H1 (cell line): ENCODE data around the gene EXD3. TPM values are rescaled to one million over a fixed set of nuclear protein-coding genes. Genes with fewer than 3 reads are reported as not detected.

Experiments
- CTCF ChIA-PET: fragments of 300-600 bp; sonication (Branson Sonifier 250); formaldehyde crosslinking; loops from one replicate; lab custom pipeline; 2021; ENCODE audit not compliant: partially characterized antibody; lab: Charles Lee
- POLR2A ChIA-PET: fragments of 300-600 bp; sonication (Branson Sonifier 250); formaldehyde crosslinking; loops from one replicate; lab custom pipeline; 2021; ENCODE audit warnings: inconsistent platforms; ENCODE audit not compliant: partially characterized antibody; lab: Charles Lee
- DNase-seq, 2 experiments: peaks; one replicate each; pipeline versions ENCODE4 v3.0.0 to v3.0.0-alpha.2; 2010 to 2022; ENCODE audit warnings: low spot score in 2 of 2, low read depth in 1 of 2, mixed read lengths in 1 of 2
- FAIRE-seq: peaks from 2 replicates; lab custom pipeline; 2011; peaks lifted over from hg19 to GRCh38; lab: Jason Lieb, UNC
- H2AFZ ChIP-seq: 2 replicates; pipeline ENCODE4 v1.8.1; 2012; ENCODE audit warnings: low read length, inconsistent platforms
- H2AK5ac ChIP-seq: 2 replicates; pipeline ENCODE4 v1.6.1; 2013; ENCODE audit warnings: low read depth, low read length
- H2BK120ac ChIP-seq: replicated peaks from 2 replicates; pipeline ENCODE3; 2013; ENCODE audit warnings: low read depth, low read length, inconsistent platforms
- H2BK12ac ChIP-seq: 2 replicates; pipeline ENCODE4 v1.6.1; 2013; ENCODE audit warnings: low read depth, low read length
- H2BK15ac ChIP-seq: 2 replicates; pipeline ENCODE4 v1.6.1; 2013; ENCODE audit warnings: low read length
- H2BK20ac ChIP-seq: 2 replicates; pipeline ENCODE4 v1.6.1; 2013; ENCODE audit warnings: low read length
- H2BK5ac ChIP-seq: 2 replicates; pipeline ENCODE4 v1.6.1; 2013; ENCODE audit warnings: low read depth, low read length
- H3K14ac ChIP-seq: 2 replicates; pipeline ENCODE4 v1.6.1; 2013; ENCODE audit warnings: inconsistent platforms; ENCODE audit not compliant: insufficient read length
- H3K18ac ChIP-seq: 2 replicates; pipeline ENCODE4 v1.6.1; 2013; ENCODE audit warnings: low read length; ENCODE audit errors: extremely low read depth
- H3K23ac ChIP-seq: 2 replicates; pipeline ENCODE4 v1.6.1; 2013; ENCODE audit warnings: inconsistent platforms; ENCODE audit not compliant: insufficient read length
- H3K23me2 ChIP-seq: 2 replicates; pipeline ENCODE4 v1.6.1; 2013; ENCODE audit warnings: low read depth, low read length
- H3K27ac ChIP-seq: 2 replicates; pipeline ENCODE4 v1.6.1; 2011; ENCODE audit warnings: low read depth, low read length, inconsistent platforms
- H3K27me3 ChIP-seq, 4 experiments: replicated peaks in 1 of 4; 1 replicate in 1 of 4; 2 replicates in 3 of 4; pipeline versions ENCODE4 v1.6.1 to v1.8.1; 2011 to 2013; ENCODE audit warnings: low read length in 3 of 4, mild to moderate bottlenecking in 3 of 4, inconsistent platforms in 2 of 4, mixed read lengths in 2 of 4, moderate library complexity in 1 of 4; ENCODE audit not compliant: control insufficient read depth in 3 of 4, insufficient read depth in 3 of 4; ENCODE audit errors: extremely low read depth in 1 of 4
- H3K36me3 ChIP-seq, 4 experiments: 2 replicates each; pipeline versions ENCODE4 v1.6.1 to v1.8.1; 2011 to 2013; ENCODE audit warnings: mild to moderate bottlenecking in 4 of 4, low read length in 3 of 4, moderate library complexity in 2 of 4, control low read depth in 1 of 4, inconsistent platforms in 1 of 4; ENCODE audit not compliant: insufficient read depth in 4 of 4, control insufficient read depth in 2 of 4
- H3K4ac ChIP-seq: replicated peaks from 2 replicates; pipeline ENCODE3; 2013; ENCODE audit warnings: low read length, low read depth, mixed read lengths, inconsistent platforms; ENCODE audit not compliant: insufficient read length
- H3K4me1 ChIP-seq, 4 experiments: replicated peaks in 1 of 4; 1 replicate in 1 of 4; 2 replicates in 3 of 4; pipeline versions ENCODE4 v1.6.1 to v1.8.1; 2011 to 2013; ENCODE audit warnings: low read length in 3 of 4, inconsistent platforms in 2 of 4, mixed read lengths in 1 of 4; ENCODE audit not compliant: insufficient read depth in 4 of 4, control insufficient read depth in 3 of 4
- H3K4me2 ChIP-seq, 2 experiments: 2 replicates each; pipeline versions ENCODE4 v1.6.1 to v1.8.1; 2011 to 2013; ENCODE audit warnings: low read depth in 2 of 2, low read length in 2 of 2, control low read depth in 1 of 2, inconsistent platforms in 1 of 2, mild to moderate bottlenecking in 1 of 2; ENCODE audit not compliant: insufficient read depth in 1 of 2
- H3K4me3 ChIP-seq, 4 experiments: fragments of 200-600, 300-600 bp in 1 of 4; sonication (generic), shearing (Covaris generic), sonication (Bioruptor Twin) in 1 of 4; 2 replicates each; pipeline versions ENCODE4 v1.5.1 to v1.8.1; 2011 to 2016; ENCODE audit warnings: low read length in 4 of 4, low read depth in 3 of 4, control low read depth in 2 of 4, inconsistent platforms in 2 of 4, mild to moderate bottlenecking in 2 of 4, mixed read lengths in 1 of 4, moderate library complexity in 1 of 4; ENCODE audit not compliant: insufficient read depth in 2 of 4; ENCODE audit errors: extremely low read depth in 1 of 4
- H3K56ac ChIP-seq: replicated peaks from 2 replicates; pipeline ENCODE3; 2013; ENCODE audit warnings: low read depth, mild to moderate bottlenecking, mixed read lengths, low read length, inconsistent platforms; ENCODE audit not compliant: insufficient read length
- H3K79me1 ChIP-seq: 2 replicates; pipeline ENCODE4 v1.6.1; 2013; ENCODE audit warnings: low read depth, low read length, control low read depth
- H3K79me2 ChIP-seq, 2 experiments: 2 replicates each; pipeline versions ENCODE4 v1.6.1 to v1.8.1; 2012 to 2013; ENCODE audit warnings: low read length in 2 of 2, mild to moderate bottlenecking in 2 of 2, inconsistent platforms in 1 of 2; ENCODE audit not compliant: insufficient read depth in 2 of 2, control insufficient read depth in 1 of 2
- H3K9ac ChIP-seq, 4 experiments: replicated peaks in 1 of 4; 1 replicate in 1 of 4; 2 replicates in 3 of 4; pipeline versions ENCODE4 v1.6.1 to v1.8.1; 2011 to 2013; ENCODE audit warnings: low read depth in 3 of 4, low read length in 3 of 4, control low read depth in 2 of 4, mild to moderate bottlenecking in 2 of 4, moderate library complexity in 2 of 4, inconsistent platforms in 1 of 4; ENCODE audit errors: extremely low read depth in 1 of 4
- H3K9me3 ChIP-seq, 2 experiments: 2 replicates each; pipeline versions ENCODE4 v1.6.1 to v1.8.1; 2012 to 2013; ENCODE audit warnings: mild to moderate bottlenecking in 2 of 2, moderate library complexity in 2 of 2, control low read depth in 1 of 2, inconsistent platforms in 1 of 2, low read depth in 1 of 2, low read length in 1 of 2, mixed read lengths in 1 of 2; ENCODE audit not compliant: insufficient read depth in 2 of 2
- H4K20me1 ChIP-seq, 2 experiments: replicated peaks in 1 of 2; 2 replicates each; pipeline versions ENCODE3 to v1.8.1; 2011 to 2013; ENCODE audit warnings: inconsistent platforms in 2 of 2, low read length in 2 of 2, mild to moderate bottlenecking in 1 of 2; ENCODE audit not compliant: insufficient read depth in 2 of 2, control insufficient read depth in 1 of 2
- H4K5ac ChIP-seq: 2 replicates; pipeline ENCODE4 v1.6.1; 2013; ENCODE audit warnings: low read length, low read depth, mixed read lengths, inconsistent platforms; ENCODE audit not compliant: insufficient read length
- H4K8ac ChIP-seq: 2 replicates; pipeline ENCODE4 v1.8.0; 2013; ENCODE audit warnings: mild to moderate bottlenecking, moderate library complexity, low read length, inconsistent platforms; ENCODE audit not compliant: insufficient read depth; ENCODE audit errors: extremely low read depth
- H4K91ac ChIP-seq: replicated peaks from 2 replicates; pipeline ENCODE3; 2013; ENCODE audit warnings: low read length, mixed read lengths, inconsistent platforms; ENCODE audit not compliant: insufficient read length
- BACH1 ChIP-seq: IDR thresholded peaks from 2 replicates; pipeline ENCODE4 v1.6.1; 2012; ENCODE audit warnings: low read length, improper control_type of control experiment
- BCL11A ChIP-seq, 2 experiments: IDR thresholded peaks; one replicate each; pipeline ENCODE4 v1.6.1; 2011; ENCODE audit warnings: low read depth in 2 of 2, low read length in 2 of 2, mild to moderate bottlenecking in 2 of 2
- BRCA1 ChIP-seq: IDR thresholded peaks from 2 replicates; pipeline ENCODE4 v1.6.1; 2012; ENCODE audit warnings: low read depth, low read length, improper control_type of control experiment
- CHD1 ChIP-seq: IDR thresholded peaks from 2 replicates; pipeline ENCODE4 v1.6.1; 2012; ENCODE audit warnings: low read depth, low read length, improper control_type of control experiment
- HDAC2 ChIP-seq, 2 experiments: fragments of 300-600 bp in 1 of 2; sonication (generic) in 1 of 2; IDR thresholded peaks; 2 replicates each; pipeline ENCODE4 v1.6.1; 2011 to 2012; ENCODE audit warnings: low read depth in 2 of 2, low read length in 2 of 2, mild to moderate bottlenecking in 2 of 2, moderate library complexity in 2 of 2, borderline replicate concordance in 1 of 2, inconsistent platforms in 1 of 2
- KDM1A ChIP-seq: fragments of 200-600, 300-600 bp; sonication (generic); IDR thresholded peaks from 2 replicates; pipeline ENCODE4 v1.7.1; 2016; ENCODE audit warnings: mild to moderate bottlenecking, low read length, borderline replicate concordance
- SIN3A ChIP-seq, 2 experiments: IDR thresholded peaks in 1 of 2; conservative IDR thresholded peaks in 1 of 2; 2 replicates each; pipeline ENCODE4 v1.6.1; 2011 to 2012; ENCODE audit warnings: low read length in 2 of 2, improper control_type of control experiment in 1 of 2, low read depth in 1 of 2, mild to moderate bottlenecking in 1 of 2
- TAF1 ChIP-seq: IDR thresholded peaks from 2 replicates; pipeline ENCODE4 v1.6.1; 2011; ENCODE audit warnings: mild to moderate bottlenecking, low read depth, low read length
- TCF12 ChIP-seq: IDR thresholded peaks from 2 replicates; pipeline ENCODE4 v1.6.1; 2011; ENCODE audit warnings: low read depth, mild to moderate bottlenecking, low read length
- WGBS, 2 experiments: shearing (Covaris generic) in 1 of 2; methylation state at CpG; one replicate each; pipeline versions ENCODE4 v1.1.6 to v1.1.7; 2013 to 2015; ENCODE audit warnings: low lambda C conversion rate in 2 of 2, mixed read lengths in 2 of 2, inconsistent platforms in 1 of 2, low coverage in 1 of 2, missing lambda C conversion rate in 1 of 2; ENCODE audit not compliant: insufficient replicate concordance in 2 of 2, insufficient coverage in 1 of 2, insufficient read length in 1 of 2; ENCODE audit errors: extremely low coverage in 1 of 2, missing lambda C conversion rate in 1 of 2; 5-methylcytosine and 5-hydroxymethylcytosine counted together
- polyA plus RNA-seq, 7 experiments: library from polyadenylated mRNA; depleted of rRNA in 3 of 7; stranded (reverse) in 5 of 7; unstranded in 2 of 7; fragments of >200 nt in 5 of 7; fragments of 200-250 nt in 2 of 7; gene quantifications; 1 replicate in 5 of 7; 2 replicates in 1 of 7; 4 replicates in 1 of 7; pipeline versions ENCODE4 v1.2.1 to v1.2.3, GENCODE V29; 2011 to 2013; ENCODE audit warnings: missing spikeins in 2 of 7, mixed read lengths in 2 of 7
- total RNA-seq: library from RNA; stranded (reverse); fragmentation: NEBNext Ultra II Directional; extraction: Animal tissue kit (Norgen Biotek cat#: 25700); gene quantifications from 2 replicates; pipeline ENCODE4 v1.2.1, GENCODE V29; 2021

The EXD3 gene
- total and polyA plus RNA-seq, 2 of the 8 experiments (the other 6 are each of a cell fraction or from before 2014, with no cell fraction given): 7.2 to 9.4 TPM

DNA sequence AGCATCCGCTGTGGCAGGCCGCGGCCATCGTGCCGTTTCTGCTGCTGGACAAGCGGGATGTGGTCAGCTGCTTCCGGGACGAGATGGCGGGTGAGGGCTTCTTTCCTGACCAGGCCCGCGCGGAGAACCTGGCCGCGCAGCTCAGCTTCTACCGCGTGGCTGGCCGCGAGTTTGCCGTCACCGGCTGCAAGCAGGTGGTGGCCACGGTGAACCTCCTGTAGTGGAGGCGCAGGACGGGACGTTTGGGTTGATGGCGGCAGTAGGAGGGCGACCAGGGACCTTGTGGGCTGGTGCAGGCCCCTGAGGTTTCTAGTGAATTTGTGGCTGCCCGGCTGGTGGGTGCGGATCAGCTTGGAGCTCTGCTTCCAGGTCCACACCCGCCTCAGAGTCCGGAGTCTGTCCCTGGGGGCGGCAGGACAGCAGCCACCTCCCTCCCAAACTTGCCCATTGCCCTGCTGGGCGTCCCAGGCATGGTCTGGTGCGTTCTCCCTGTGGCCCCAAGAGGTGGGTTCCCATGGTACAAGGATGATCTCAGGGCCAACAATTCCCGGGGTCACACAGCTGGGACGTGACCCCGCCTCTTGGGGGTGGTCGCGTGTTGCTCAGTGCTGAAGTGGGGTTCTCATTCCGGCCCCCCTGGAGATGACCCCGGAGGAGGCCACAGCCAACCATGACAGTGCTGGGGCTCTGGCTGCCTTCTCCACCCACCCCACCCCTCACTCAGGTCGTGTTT is 143.1 kb downstream of the EXD3 start:
- Histone ChIP-seq H3K56ac (no peak overlapping the region), H3K18ac (peak overlapping the region; percentile 71; the same call in 1 of the 2 replicates), H2BK20ac (no peak overlapping the region), H4K5ac (no peak overlapping the region), H2BK15ac (no peak overlapping the region), H3K27me3 (peaks cover 2 to 27% (median 14%) of the 10 kb centered on the region in 4 experiments; a peak in 6 of 7 replicates), H3K4me3 (peak overlapping the region in 1 of 4 experiments; percentile 75; a peak in 1 of 8 replicates), H3K23me2 (peaks cover 11% of the 10 kb centered on the region; the same call in 1 of the 2 replicates), H2AK5ac (no peak overlapping the region), H3K4me2 (peak overlapping the region; percentile 77 to 89; a peak in 2 of 4 replicates), H3K9me3 (no peaks in the 10 kb centered on the region; a peak in 1 of 4 replicates), H2AFZ (no peak overlapping the region), H3K79me1 (no peaks in the 10 kb centered on the region; the same call in 1 of the 2 replicates), H2BK12ac (peak overlapping the region; percentile 17; the same call in 1 of the 2 replicates), H2BK120ac (no peak overlapping the region), H3K79me2 (no peaks in the 10 kb centered on the region), H4K91ac (peak overlapping the region; percentile 17), H3K36me3 (peaks cover 0 to 12% (median 0%) of the 10 kb centered on the region in 4 experiments; a peak in 2 of 8 replicates), H2BK5ac (0 out of 2 replicates have a peak overlapping the region, but pooled peaks have one; percentile 24), H3K4ac (peak overlapping the region; percentile 78), H3K9ac (no peak overlapping the region), H3K23ac (no peak overlapping the region), H4K8ac (no peak overlapping the region; the same call in none of the 2 replicates), H3K14ac (no peak overlapping the region), H3K27ac (no peak overlapping the region), H3K4me1 (peaks cover 0 to 21% (median 17%) of the 10 kb centered on the region in 4 experiments; a peak in 6 of 7 replicates), H4K20me1 (peaks cover 0 to 8% of the 10 kb centered on the region in 2 experiments)
- DNase-seq (peak in 1 of 2 experiments; percentile 55), FAIRE-seq (no peak)
- ChIA-PET CTCF (interaction anchor here (0.8 to 1.2 kb wide), 6 partner anchors 10 to 152 kb away, joined by 3 to 6 read pairs (median 4); partner anchors contain the start of genes EXD3, NOXA1 and NRARP), POLR2A (interaction anchor here (1.1 to 47.8 kb wide), 4 partner anchors 10 to 143 kb away, joined by 3 to 1462 read pairs (median 4); partner anchors contain the start of genes CYSRT1, EXD3, NDOR1 and NELFB)
- 96% methylated on average over 36 of the region's 41 CpGs; no CpG with 5 or more reads in 1 of the 2 experiments for WGBS, 2 experiments
- TF ChIP-seq BCL11A (IDR thresholded peaks at IDR 0.05; ENCODE audit: low read depth in 2 of 2, low read length in 2 of 2): no peak
- TF ChIP-seq KDM1A: no peak
- TF ChIP-seq SIN3A (conservative IDR thresholded peaks at IDR 0.05 in 1 of 2, IDR thresholded peaks at IDR 0.05 in 1 of 2; ENCODE audit: low read depth in 1 of 2, low read length in 2 of 2): no peak
- TF ChIP-seq BACH1: no peak
- no peak for TF ChIP-seq CHD1
- no peak for TF ChIP-seq TAF1
- no peak for TF ChIP-seq TCF12
- TF ChIP-seq HDAC2 (IDR thresholded peaks at IDR 0.05; ENCODE audit: borderline replicate concordance in 1 of 2, low read depth in 2 of 2, low read length in 2 of 2): no peak
- no peak for TF ChIP-seq BRCA1
